MV-4-11 (cell line): Measurements from ENCODE around the gene BICD2.
A peak's percentile ranks its signal among the peaks of the same experiment; 100 is the strongest.
"Not testable (repeated sequence)": the region's sequence is repeated elsewhere in the genome, so short reads cannot be mapped to it uniquely, and the experiment has no call there.

ENCODE experiments used
- DNase-seq: peaks from one replicate; lab custom pipeline; 2025; lab: John Stamatoyannopoulos, UW

BICD2 gene

DNA sequence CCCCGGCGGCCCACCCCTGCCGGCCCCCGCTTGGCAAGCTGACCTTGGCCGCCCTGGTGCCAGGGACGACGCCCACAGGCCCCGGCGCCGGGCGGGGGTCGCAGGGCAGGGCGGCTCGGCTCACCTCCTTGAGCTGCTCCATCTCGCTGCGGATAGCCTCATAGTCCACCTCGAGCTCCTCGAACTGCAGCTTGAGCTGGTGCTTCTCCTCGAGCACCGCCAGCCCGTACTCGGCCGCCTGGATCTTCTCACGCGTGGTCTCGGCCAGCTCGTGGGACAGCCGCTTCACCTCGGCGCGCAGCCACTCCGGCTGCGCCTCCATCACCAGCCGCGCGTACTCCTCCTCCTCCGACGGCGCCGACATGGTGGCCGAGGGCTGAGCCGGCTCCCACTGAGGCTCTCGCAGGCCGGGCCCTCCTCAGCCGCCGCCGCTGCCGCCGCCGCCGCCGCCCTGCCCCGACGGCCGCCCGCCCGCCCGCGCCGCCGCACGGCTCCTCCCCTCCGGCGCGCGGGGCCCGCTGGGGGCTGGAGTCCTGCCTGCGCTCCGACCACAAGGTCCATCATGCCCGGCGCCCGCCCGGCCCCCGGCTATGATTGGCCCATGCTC lies at the start of gene BICD2:
Gene BICD2, minus strand, starts transcription at position 453 of the 607 bp plus-strand sequence. Its CDS starts 89 bp downstream, at position 364.
- DNase-seq: no peak

DNA sequence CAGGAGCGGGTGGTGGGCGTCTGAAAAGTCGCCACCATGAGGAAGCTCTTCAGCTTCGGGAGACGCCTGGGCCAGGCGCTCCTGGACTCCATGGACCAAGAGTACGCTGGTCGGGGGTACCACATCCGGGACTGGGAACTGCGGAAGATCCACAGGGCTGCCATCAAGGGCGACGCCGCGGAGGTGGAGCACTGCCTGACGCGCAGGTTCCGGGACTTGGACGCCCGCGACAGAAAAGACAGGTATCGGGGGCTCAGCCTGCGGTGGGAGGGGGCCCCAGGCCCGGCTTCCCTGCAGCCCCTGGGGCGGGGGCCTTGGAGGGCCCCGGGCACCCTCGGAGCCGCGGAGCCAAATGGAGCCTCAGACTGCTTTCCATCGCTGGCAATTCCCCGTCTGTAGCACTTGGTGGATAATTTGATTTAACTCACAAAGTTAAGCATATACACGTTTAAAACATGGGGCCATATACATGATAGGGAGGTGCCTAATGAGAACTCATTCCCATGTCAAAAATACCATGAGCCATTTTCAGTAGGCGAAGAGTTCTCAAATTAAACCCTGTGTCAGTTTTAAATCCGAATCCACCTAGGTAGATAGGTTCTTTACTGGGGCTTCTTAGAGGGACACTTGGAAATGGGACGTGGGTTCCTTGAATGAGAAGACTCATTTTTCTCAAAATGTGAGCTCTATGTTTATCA lies 45.1 kb upstream of the BICD2 start:
- not testable (repeated sequence) for DNase-seq

DNA sequence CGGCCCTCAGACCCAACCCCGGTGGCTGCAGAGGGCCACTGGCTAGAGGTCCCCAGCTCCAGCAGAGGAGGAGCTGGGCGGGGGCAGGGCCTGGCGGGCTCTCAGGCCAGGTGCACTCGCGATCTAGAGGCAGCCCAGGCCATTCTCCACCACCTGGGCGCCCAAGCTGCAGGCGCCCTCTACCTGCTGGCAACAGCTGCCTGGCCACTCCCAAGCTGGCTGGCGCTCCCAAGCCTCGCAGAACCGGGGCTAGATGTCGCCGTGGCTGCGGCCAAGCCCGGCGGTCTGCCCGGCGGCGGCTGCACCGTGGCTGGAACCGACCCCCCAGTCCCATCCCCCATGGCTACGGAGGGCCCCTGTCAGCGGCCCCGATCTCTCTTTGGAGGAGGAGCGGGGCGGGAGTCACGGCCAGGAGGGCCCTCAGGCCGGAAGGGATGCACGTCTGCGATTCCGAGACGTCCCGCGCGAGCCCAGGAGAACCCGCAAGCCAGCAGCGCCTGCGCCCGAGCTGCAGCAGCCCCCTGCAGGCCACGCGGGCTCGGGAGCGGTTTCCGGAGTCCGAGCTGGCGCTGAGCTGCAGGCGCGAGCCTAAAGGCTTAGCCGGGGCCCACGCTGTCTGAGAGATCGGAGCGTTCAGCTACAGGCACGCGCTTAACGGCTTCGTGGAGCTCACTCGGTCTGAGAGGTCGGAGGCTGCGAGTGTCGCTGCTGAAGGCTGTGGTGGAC lies 44.3 kb upstream of the BICD2 start:
- no peak for DNase-seq

DNA sequence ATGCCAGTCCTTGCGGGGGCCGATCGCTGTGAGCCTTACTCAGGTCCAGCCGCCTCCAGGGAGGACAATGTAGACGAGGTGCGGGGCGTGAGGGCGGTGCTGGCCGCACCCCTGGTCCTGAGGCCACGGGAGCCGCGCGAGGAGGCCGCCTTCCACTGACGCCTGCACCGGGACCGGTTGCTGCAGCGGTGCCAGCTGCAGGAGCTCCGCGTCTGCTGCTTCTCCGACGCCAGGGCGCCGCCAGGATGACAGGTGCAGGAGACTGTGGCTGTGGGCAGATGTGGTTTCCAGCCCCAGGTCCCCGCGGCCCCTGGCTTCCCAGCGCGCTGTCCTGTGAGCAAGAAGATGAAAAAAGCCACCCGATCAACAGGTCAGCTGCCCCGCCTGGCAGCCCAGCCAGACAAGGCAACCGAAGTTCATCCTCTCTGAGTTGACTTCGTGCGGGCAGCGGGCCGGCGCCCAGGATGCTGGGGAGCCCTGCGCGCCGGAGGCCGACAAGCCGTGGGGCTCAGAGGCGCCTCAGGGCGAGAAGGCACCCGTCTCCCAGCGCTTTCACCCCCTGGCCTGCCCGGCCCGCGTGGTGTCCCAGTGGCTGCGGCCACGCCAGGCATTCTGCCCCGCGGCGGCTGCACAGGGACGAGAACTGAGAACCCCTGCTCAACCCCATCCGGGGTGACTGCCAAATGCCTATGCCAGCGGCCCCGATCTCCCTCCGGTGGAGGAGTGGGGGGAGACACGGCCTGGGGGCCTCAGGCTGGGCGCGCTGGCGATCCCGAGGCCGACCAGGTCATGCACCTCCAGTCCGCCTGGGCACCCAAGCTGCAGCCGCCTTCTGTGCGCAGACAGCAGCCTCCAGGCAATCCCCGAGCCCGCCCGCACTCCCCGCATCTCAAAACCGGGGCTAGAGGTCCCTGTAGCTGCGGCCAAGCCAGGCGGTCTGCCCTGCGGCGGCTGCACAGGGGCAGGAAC lies 43.4 kb upstream of the BICD2 start:
- no peak for DNase-seq

DNA sequence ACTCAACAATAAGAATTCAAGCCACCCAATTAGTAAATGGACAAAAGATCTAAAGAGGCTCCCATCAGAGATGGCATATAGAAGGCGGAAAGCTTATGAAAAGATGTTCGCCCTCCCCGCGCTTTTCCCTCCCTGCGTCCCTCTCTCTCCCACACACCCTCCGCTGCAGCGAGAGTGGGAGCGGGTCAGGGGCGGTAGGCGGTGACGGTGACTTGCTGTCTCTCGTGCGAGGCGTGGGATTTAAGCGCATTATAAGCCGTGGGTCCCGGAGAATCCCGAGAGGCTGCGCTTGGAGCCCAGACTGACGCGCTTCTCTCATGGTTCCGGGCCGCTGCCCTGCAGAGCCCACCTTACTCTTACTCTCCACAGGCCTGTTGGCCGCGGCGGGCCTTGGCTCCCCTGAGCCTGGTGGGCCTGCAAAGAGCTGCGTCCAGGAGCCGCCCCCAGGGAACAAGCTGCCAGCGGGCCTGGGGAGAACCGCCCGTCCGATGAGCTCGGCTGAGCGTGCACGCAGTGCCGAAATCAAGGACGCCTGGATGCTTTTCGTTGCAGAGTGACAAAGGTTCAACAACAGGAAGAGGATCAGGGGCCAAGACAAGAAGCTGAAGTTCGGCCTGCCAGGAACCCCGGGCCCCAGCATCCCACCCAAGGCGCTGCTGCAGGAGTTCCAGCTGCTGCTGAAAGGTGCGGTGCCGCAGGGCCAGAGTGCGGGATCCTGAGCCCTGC lies 42.6 kb upstream of the BICD2 start:
- DNase-seq: no peak

DNA sequence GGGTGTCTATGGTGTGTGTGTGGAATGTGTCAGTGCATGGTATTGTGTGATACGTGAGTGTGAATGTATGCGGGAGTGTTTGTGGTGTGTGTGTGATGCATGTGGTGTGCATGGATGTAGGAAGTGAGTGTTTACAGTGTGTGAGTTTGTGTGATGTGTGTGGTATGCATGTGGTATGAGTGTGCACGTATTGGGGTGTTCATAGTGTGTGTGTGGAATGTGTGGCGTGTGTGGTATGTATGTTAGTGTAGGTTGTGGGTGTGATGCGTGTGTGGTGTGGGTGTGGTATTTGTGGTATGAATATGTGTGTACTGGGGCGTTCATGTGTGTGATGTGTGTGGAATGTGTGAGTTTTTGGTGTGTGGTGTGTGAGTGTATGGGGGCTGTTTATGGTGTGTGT lies 40.1 kb upstream of the BICD2 start:
- no peak for DNase-seq

DNA sequence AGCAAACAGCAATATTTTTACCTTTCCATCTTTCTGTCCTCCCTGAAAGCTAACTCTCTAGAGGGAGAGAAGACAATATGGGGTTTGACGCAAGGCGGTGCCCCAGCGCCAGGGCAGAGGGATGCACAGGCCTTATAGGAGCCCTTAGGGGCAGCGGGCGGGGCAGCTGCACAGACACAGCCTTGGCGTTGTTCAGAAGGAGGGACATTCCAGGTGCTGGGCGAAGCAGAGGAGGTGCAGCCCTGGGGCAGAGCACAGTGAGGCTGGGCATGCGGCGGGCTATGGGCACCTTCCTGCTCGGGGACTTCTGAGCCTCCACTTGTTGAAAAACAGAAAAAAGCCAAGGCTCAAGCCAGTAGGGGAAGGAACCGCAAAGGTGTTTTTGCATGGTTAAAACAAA lies 33.7 kb upstream of the BICD2 start:
- DNase-seq: no peak

DNA sequence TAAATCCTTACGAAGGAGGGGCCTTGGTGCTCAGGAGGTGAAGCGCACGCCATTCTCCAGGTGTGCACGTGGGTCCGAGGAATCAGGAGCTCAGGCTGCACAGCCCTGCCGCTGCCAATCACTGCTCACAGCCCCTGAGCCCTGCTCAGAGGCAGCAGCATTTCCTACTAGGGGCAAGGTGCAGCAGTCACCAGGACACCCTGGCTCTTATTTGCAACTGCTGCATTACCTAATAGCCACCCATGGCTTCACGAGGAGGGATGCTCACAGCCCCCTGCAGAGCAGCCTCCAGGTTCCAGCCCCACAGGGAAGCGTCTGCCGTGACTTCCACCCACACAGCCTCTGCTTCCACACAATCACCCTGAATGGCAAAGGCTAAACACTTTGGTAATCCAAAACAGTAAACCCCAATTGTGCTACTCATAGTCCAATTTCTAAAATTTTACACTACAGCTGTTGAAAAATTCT lies 31.7 kb upstream of the BICD2 start:
- not testable (repeated sequence) for DNase-seq

DNA sequence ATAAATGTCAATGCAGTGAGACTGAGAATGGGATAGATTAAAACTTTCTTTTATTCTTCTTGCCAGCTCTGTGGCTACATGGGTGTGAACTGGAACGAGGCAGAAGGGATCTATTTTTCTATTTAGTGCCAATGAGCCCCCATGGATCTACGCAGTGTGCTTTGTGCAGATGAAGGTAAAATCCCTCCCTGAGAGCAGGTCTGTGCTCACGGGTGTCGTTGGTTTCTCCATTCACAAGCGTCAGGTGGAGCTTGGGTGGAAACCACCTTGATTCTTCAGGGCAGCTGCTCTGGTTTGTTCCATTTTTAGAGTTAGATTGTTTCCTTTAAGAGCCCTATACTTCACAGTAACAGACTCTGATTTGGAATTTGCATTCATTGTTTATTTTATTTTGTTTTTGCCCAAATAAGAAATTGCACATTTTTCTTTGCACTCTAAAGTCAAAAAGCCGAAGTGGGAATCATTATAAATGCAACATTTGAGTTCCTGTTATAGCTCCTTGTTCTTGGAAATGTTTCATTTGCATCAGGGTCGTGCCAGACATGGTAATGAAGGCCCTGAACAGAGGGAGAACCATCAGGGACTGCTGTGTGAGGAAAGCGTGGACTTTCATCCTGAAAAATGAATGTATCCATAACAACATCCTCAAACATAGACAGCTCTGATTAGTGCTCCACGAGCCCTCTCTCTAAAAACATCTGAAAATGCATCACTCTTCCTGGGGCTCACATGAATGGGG lies 31.1 kb upstream of the BICD2 start:
- no peak for DNase-seq

DNA sequence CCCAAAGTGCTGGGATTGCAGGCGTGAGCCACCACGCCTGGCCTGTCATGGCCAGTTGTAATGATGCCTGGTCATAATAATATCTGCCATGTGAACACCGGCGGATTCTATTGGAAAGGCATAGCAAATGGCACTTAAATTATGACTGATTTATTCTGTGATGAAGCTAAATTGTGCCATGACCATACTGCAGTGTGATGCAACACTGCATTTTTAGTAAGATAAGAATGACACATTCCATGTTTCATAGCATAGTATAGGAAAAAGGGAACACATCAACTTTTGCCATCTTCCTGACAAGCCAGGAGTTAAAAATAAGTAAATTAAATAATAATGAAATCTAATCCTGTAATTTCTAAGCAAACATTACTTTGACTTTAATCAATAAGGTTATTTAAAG lies 30.4 kb upstream of the BICD2 start:
- no peak for DNase-seq

DNA sequence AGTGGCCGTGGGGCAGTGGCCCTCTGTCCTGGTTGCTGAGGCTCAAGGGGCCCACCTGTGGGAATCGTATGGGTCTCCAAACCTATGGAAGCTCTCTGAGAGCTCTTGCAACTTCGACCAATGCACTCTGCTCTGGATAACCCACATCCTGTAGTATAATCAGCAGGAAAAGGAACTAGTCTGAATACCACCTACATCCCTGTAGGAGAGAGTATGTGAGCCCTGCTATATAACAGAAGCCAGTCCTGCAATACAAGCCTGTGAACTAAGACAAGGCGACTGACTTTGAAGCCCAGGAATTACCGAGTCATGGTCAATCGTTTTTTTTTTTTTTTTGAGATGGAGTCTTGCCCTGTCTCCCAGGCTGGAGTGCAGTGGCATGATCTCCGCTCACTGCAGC lies 29.8 kb upstream of the BICD2 start:
- no peak for DNase-seq

DNA sequence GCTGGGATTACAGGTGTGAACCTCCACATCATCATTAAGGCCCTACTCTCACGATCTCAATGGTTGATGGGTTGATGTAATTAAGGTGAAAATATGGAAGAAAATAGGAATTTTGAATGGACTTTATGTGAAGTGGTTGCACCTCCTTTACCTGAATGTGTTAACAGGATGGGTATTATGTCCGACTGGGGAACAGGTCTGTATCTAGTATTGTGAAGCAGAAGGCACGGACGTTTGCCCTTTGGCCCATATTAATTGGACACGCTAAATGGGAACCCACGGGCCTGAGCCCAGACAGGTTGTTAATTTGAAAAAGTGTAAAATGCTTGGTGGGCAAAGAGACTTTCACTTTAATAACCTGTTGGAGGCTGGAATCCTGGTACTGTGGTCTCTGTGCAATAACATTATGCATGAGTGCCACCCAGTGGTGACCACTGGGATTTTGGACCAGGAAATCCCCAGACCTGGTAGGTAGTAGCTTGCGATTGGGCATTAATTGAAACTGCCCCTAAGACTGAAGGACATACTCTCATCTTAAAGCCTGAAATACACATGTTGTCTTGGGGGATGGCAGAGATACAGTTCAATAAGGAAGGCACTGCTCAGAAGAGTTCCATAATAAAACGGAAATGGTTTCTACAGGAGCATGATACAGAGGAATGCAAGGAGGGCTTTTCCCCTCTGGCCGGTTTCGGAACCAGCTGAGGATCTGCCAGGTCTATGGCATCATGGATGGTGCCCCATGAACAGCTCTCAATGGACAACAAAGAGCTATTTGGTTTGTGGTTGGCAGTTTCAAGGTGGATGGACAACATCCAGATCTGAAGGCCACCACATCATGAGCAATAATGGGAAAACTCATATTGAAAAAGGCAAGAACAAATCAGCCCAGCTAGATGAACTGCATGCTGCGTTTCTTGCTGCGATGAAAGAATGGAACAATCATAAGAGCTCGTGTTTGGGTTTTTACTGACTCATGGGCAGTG lies 26.2 kb upstream of the BICD2 start:
- peak; percentile 64 for DNase-seq

DNA sequence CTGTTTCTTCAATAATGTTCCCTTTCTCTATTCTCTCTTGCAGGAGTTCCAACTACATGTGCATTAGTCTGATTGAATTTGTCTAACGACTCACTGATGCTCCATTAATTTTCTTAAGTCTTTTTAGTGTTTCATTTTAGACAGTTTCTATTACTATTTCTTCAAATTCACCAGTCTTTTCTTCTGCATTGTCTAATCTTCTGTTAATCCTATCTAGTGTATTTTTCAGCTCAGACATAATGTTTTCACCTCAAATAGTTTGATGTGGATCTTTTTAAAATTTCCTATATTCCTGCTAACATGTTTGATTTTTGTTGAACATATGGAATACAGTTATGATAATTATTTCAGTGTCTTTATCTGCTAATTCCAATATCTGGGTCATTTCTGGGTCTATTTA lies 21.7 kb upstream of the BICD2 start:
- DNase-seq: no peak

DNA sequence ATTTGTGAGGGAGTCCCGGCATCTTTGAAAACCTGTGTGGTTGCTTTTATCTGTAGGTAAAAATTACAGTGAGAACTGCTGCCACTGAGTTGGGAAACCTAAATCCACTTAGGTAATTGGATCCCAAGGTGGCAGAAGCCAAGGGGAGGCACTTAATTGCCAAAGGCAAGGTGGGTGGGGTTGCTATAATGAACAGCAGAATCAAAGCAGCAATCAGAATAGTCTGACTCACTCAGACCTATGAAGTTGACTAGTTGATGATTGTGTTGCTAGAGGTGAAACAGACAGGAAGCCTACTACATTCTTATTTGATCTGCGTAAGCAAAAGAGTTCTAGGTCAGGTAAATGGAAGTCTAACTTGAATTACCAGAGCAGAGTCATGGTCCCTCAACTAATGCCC lies 17.3 kb upstream of the BICD2 start:
- no peak for DNase-seq

DNA sequence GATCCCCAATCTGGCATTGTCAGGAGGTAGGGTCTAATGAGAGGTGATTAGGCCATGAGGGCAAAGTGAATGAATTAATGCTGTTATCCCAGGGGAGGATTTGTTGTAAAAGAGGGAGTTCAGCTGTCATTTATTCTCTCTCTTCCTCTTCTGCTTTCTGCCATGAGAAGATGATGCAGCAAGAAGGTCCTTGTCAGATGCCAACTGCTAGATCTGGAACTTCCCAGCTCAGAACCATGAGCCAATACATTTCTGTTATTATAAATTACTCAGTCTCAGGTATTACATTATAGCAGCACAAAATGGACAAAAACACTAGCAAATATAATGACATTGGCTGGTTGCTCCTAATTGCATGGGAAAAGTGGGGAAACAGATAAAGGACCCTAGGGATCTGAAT lies 15.6 kb upstream of the BICD2 start:
- peak; percentile 24 for DNase-seq

DNA sequence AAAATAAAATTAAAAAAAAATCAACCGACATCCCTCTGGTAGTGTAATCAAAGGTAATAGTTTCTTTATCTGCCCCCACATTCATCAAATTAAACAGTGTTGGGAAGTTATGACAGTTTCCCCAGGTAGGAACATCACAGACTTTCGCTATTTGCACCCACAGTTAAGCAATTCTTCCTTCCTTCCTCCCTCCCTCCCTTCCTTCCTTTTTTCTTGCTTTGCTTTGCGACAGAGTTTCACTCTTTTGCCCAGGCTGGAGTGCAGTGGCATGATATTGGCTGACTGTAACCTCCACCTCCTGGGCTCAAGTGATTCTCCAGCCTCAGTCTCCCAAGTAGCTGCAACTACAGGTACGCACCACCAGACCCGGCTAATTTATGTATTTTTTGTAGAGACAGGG lies 10.8 kb upstream of the BICD2 start:
- DNase-seq: peak; percentile 49

DNA sequence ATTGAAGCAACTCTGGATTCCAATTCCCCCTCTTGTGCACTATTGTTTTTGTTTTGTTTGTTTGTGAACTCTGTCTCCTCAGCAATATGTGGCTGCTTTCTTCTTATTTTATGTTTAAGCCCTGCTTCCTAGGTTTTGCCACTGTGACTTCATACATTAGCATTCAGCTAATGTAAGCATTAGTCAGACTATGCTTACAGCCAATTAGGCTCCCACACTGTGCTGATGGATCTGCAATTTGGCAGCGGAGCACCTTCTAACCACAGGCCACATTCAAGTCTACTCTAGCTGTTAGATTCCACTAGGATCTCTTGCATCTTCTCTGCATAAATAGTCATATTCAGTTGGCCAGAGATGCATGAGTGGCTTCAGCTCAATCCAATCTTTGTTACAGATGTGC lies 9.6 kb upstream of the BICD2 start:
- DNase-seq: no peak

DNA sequence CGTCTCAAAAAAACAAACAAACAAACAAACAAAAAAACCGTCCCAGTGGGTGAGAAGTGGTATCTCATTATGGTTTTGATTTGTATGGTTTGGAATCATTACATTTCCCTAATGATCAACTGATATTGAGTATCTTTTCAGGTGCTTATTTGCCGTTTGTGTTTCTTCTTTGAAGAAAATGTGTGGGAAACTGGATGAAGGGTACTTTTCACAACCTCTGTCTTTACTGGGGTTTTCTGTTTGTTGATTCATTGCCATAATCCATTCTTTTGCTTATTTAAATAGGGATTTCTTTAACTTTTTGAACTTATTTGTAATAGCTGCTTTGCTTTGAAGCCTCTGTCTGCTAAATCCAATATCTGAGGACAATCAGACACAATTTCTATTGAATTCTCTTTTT lies 9.2 kb upstream of the BICD2 start:
- no peak for DNase-seq

DNA sequence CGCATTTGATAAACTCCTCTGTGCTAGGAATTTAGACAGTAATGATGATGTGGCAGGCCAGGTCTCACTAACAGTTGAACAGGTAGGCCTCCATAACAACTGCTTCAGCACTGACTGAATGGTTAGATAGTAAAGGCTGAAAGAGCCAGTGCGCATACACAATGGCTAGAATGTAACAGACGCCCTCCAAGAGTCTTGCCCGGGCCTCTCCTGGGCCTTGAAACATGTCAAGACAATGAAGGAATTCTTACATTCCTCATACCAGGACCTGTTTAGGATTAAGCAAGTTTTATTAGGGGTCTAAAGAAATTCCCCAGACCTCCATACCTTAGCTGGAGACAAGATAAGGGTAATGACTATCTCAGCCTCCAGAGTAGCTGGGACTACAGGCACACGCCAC lies 6.7 kb upstream of the BICD2 start:
- DNase-seq: no peak
